OCI-LY3 (cell line): ENCODE data around the gene PPM1B.
"Not testable (repeated sequence)": the region's sequence is repeated elsewhere in the genome, so short reads cannot be mapped to it uniquely, and the experiment has no call there.

Experiments used
- EZH2phosphoT487 ChIP-seq: fragments of 200-600 bp; shearing (Covaris generic); IDR thresholded peaks from 2 replicates; pipeline ENCODE4 v1.6.1; 2018; ENCODE audit warnings: antibody characterized with exemption, mixed run types, low read depth
- TF ChIP-seq, protein P1 (sequence below): fragments of 200-600, 300-600 bp; sonication (generic); IDR thresholded peaks from 2 replicates; pipeline ENCODE4 v1.5.1; 2014; ENCODE audit warnings: antibody characterized with exemption, low read length, low read depth

DNA sequence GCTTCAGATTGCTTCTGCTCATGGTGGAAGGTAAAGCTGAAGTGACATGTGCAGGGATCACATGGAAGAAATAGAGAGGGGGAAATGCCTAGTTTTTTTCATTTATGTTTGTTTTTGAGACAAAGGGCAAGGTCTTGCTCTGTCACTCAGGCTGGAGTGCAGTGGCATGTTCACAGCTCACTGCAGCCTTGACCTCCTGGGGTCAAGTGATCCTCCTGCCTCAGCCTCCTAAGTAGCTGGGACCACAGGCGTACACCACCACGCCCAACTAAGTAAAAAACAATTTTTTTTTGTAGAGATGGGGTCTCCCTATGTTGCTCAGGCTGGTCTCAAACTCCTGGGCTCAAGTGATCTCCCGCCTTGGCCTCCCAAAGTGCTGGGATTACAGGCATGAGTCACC, 87.0 kb downstream of the PPM1B start:
- TF ChIP-seq, protein P1, sequence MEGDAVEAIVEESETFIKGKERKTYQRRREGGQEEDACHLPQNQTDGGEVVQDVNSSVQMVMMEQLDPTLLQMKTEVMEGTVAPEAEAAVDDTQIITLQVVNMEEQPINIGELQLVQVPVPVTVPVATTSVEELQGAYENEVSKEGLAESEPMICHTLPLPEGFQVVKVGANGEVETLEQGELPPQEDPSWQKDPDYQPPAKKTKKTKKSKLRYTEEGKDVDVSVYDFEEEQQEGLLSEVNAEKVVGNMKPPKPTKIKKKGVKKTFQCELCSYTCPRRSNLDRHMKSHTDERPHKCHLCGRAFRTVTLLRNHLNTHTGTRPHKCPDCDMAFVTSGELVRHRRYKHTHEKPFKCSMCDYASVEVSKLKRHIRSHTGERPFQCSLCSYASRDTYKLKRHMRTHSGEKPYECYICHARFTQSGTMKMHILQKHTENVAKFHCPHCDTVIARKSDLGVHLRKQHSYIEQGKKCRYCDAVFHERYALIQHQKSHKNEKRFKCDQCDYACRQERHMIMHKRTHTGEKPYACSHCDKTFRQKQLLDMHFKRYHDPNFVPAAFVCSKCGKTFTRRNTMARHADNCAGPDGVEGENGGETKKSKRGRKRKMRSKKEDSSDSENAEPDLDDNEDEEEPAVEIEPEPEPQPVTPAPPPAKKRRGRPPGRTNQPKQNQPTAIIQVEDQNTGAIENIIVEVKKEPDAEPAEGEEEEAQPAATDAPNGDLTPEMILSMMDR = not testable (repeated sequence)
- TF ChIP-seq EZH2phosphoT487 = not testable (repeated sequence)
